Activated T-helper 2 cell treated with anti-CD3 and anti-CD28 coated beads, Interferon-gamma antibody, Interleukin-2, Interleukin-4, amounts not matched to agents 10 μg/mL and 5 μg/mL and 100 μg/mL, durations not matched to agents 14 hours and 24 hours and 36 hours (primary cell): ENCODE results near the gene KIT. TPM values are rescaled to one million over a fixed set of nuclear protein-coding genes. Genes with fewer than 3 reads are reported as not detected.

Source experiments
- DNase-seq: peaks from one replicate; pipeline ENCODE4 v3.0.0; 2021; ENCODE audit warnings: low spot score
- H3K27ac Mint-ChIP-seq: one replicate; pipeline ENCODE4 v1.8.0; 2021; ENCODE audit warnings: mixed read lengths
- H3K27me3 Mint-ChIP-seq: one replicate; pipeline ENCODE4 v1.8.0; 2021; ENCODE audit warnings: low read depth, mixed read lengths
- H3K36me3 Mint-ChIP-seq: one replicate; pipeline ENCODE4 v1.8.0; 2021; ENCODE audit warnings: low read depth, mixed read lengths
- H3K4me1 Mint-ChIP-seq: one replicate; pipeline ENCODE4 v1.8.0; 2021; ENCODE audit warnings: low read depth, mixed read lengths
- H3K4me3 Mint-ChIP-seq: one replicate; pipeline ENCODE4 v1.8.0; 2021; ENCODE audit warnings: low read depth, mild to moderate bottlenecking, moderate library complexity, mixed read lengths
- H3K9me3 Mint-ChIP-seq: one replicate; pipeline ENCODE4 v1.8.0; 2021; ENCODE audit warnings: mixed read lengths
- intact Hi-C: fragments of 100-400 bp; cut with micrococcal nuclease; formaldehyde crosslinking; loops from one replicate; pipeline ENCODE4 v1.15.1; 2023
- total RNA-seq: library from RNA; stranded (reverse); gene quantifications from 2 replicates; pipeline ENCODE4 v1.2.3, GENCODE V29; 2022

Gene KIT
- total RNA-seq, 1 donor from 2014 or later, result 0.55 TPM

GRCh38 chr4:54783402-54784110, 125.8 kb downstream of the KIT start:
- H3K36me3 Mint-ChIP-seq, result no peaks in the 10 kb centered on the region
- H3K4me1 Mint-ChIP-seq, result no peaks in the 10 kb centered on the region
- H3K9me3 Mint-ChIP-seq, result no peaks in the 10 kb centered on the region
- H3K27ac Mint-ChIP-seq, result no peak overlapping the region
- DNase-seq, result no peak
- intact Hi-C loops, result no loop called here
- H3K4me3 Mint-ChIP-seq, result no peak overlapping the region
- H3K27me3 Mint-ChIP-seq, result no peaks in the 10 kb centered on the region

GRCh38 chr4:54784161-54784671, 126.5 kb downstream of the KIT start:
- Mint-ChIP-seq H3K27me3 (no peaks in the 10 kb centered on the region), H3K27ac (no peak overlapping the region), H3K36me3 (no peaks in the 10 kb centered on the region), H3K9me3 (no peaks in the 10 kb centered on the region), H3K4me1 (no peaks in the 10 kb centered on the region), H3K4me3 (no peak overlapping the region)
- no peak for DNase-seq
- intact Hi-C loops, result no loop called here
